SK-N-SH (cell line): ENCODE measurements around the gene MIOS. TPM values are rescaled to one million over a fixed set of nuclear protein-coding genes. Genes with fewer than 3 reads are reported as not detected.

Experiments used
- CTCF ChIA-PET: fragments of 300-600, 350-600 bp; formaldehyde crosslinking; extraction: SDS; loops from one replicate; lab custom pipeline; 2021; lab: Yijun Ruan, JAX
- POLR2A ChIA-PET: fragments of 350-600 bp; sonication (Branson Sonifier 250); formaldehyde crosslinking; extraction: SDS; loops from one replicate; lab custom pipeline; 2020; ENCODE audit warnings: antibody characterized with exemption, inconsistent platforms; lab: Yijun Ruan, JAX
- DNase-seq: peaks from one replicate; pipeline ENCODE4 v3.0.0; 2012
- H2AFZ ChIP-seq: fragments of 200-600 bp; sonication (generic); 2 replicates; pipeline ENCODE4 v1.8.1; 2016; ENCODE audit warnings: antibody characterized with exemption, mild to moderate bottlenecking, low read depth
- H3F3A ChIP-seq: fragments of 200-600 bp; sonication (generic); replicated peaks from 2 replicates; pipeline ENCODE3; 2016; ENCODE audit warnings: antibody characterized with exemption, mild to moderate bottlenecking; ENCODE audit not compliant: insufficient read depth
- H3K27ac ChIP-seq, 2 experiments: fragments of 200-500 bp in 1 of 2; fragments of 200-600 bp in 1 of 2; sonication (Bioruptor generic) in 1 of 2; sonication (generic), shearing (Covaris generic) in 1 of 2; 2 replicates each; pipeline versions ENCODE4 v1.5.1 to v1.6.1; 2014 to 2016; ENCODE audit warnings: low read depth in 2 of 2, inconsistent platforms in 1 of 2, low read length in 1 of 2, mild to moderate bottlenecking in 1 of 2, mixed read lengths in 1 of 2
- H3K27me3 ChIP-seq: fragments of 200-600 bp; sonication (generic), shearing (Covaris generic); 2 replicates; pipeline ENCODE4 v1.6.1; 2016; ENCODE audit warnings: mixed run types; ENCODE audit not compliant: insufficient read depth
- H3K36me3 ChIP-seq, 2 experiments: fragments of 200-500 bp in 1 of 2; fragments of 200-600 bp in 1 of 2; sonication (Bioruptor generic) in 1 of 2; sonication (generic) in 1 of 2; replicated peaks in 1 of 2; 2 replicates each; pipeline versions ENCODE3 to v1.5.1; 2014 to 2016; ENCODE audit warnings: low read length in 1 of 2, mild to moderate bottlenecking in 1 of 2; ENCODE audit not compliant: insufficient read depth in 2 of 2, control insufficient read depth in 1 of 2
- H3K4me1 ChIP-seq, 2 experiments: fragments of 200-500 bp in 1 of 2; fragments of 200-600 bp in 1 of 2; sonication (Bioruptor generic) in 1 of 2; sonication (generic), shearing (Covaris generic) in 1 of 2; 2 replicates each; pipeline versions ENCODE4 v1.5.1 to v1.6.1; 2014 to 2016; ENCODE audit warnings: low read depth in 1 of 2, low read length in 1 of 2, mixed run types in 1 of 2; ENCODE audit not compliant: insufficient read depth in 2 of 2, control insufficient read depth in 1 of 2
- H3K4me2 ChIP-seq: fragments of 200-600 bp; sonication (generic), shearing (Covaris generic); 2 replicates; pipeline ENCODE4 v1.6.1; 2017; ENCODE audit warnings: mixed run types
- H3K4me3 ChIP-seq, 2 experiments: fragments of 200-500 bp in 1 of 2; fragments of 200-600 bp in 1 of 2; sonication (Bioruptor generic) in 1 of 2; sonication (generic), shearing (Covaris generic) in 1 of 2; 2 replicates each; pipeline versions ENCODE4 v1.5.1 to v1.8.1; 2014 to 2016; ENCODE audit warnings: low read depth in 2 of 2, inconsistent platforms in 1 of 2, low read length in 1 of 2, mild to moderate bottlenecking in 1 of 2, mixed read lengths in 1 of 2, moderate library complexity in 1 of 2
- H3K79me2 ChIP-seq: fragments of 200-600 bp; sonication (generic); 2 replicates; pipeline ENCODE4 v1.8.1; 2017; ENCODE audit warnings: mild to moderate bottlenecking; ENCODE audit not compliant: insufficient read depth
- H3K9ac ChIP-seq: fragments of 200-600 bp; sonication (generic); 2 replicates; pipeline ENCODE4 v1.6.1; 2017; ENCODE audit warnings: mixed run types
- H3K9me2 ChIP-seq: fragments of 200-600 bp; sonication (generic); 2 replicates; pipeline ENCODE4 v1.6.1; 2017; ENCODE audit warnings: mixed run types
- H3K9me3 ChIP-seq: fragments of 200-600 bp; sonication (generic); 2 replicates; pipeline ENCODE4 v1.6.1; 2017; ENCODE audit warnings: mixed run types, mild to moderate bottlenecking, moderate library complexity
- H4K20me1 ChIP-seq: fragments of 200-600 bp; sonication (generic); 2 replicates; pipeline ENCODE4 v1.6.1; 2017; ENCODE audit warnings: mild to moderate bottlenecking, mixed run types; ENCODE audit not compliant: insufficient read depth
- CTCF ChIP-seq: fragments of 200-600 bp; sonication (generic); IDR thresholded peaks from 2 replicates; pipeline ENCODE4 v1.6.1; 2017; ENCODE audit warnings: antibody characterized with exemption, mild to moderate bottlenecking, moderate library complexity
- GATA2 ChIP-seq: sonication (generic); formaldehyde crosslinking; IDR thresholded peaks from 2 replicates; pipeline ENCODE4 v1.5.0; 2020; ENCODE audit warnings: mild to moderate bottlenecking, missing genetic modification reagents
- JUND ChIP-seq: IDR thresholded peaks from 2 replicates; pipeline ENCODE4 v1.4.0; 2012
- RAD21 ChIP-seq: IDR thresholded peaks from 2 replicates; pipeline ENCODE4 v1.6.1; 2012; ENCODE audit warnings: mild to moderate bottlenecking, low read length
- SIN3A ChIP-seq: IDR thresholded peaks from 2 replicates; pipeline ENCODE4 v1.6.1; 2012; ENCODE audit warnings: low read depth, mild to moderate bottlenecking, low read length, moderate library complexity, borderline replicate concordance
- SMC3 ChIP-seq: IDR thresholded peaks from 2 replicates; pipeline ENCODE4 v1.6.1; 2012; ENCODE audit warnings: low read depth, low read length, improper control_type of control experiment
- WGBS: methylation state at CpG from one replicate; pipeline ENCODE4 v1.1.6; 2017; ENCODE audit warnings: low lambda C conversion rate; 5-methylcytosine and 5-hydroxymethylcytosine counted together
- polyA plus RNA-seq, 3 experiments: library from polyadenylated mRNA; depleted of rRNA; stranded (reverse); fragments of >200 nt; gene quantifications; 2 replicates each; pipeline ENCODE4 v1.2.3, GENCODE V29; 2012

MIOS gene
- polyA plus RNA-seq, 1 of the 3 experiments (the other 2 are of a cell fraction): 16.4 TPM

- Histone ChIP-seq H3K4me2 (no peak overlapping the region), H3K27me3 (no peaks in the 10 kb centered on the region), H3K79me2 (peaks cover 16% of the 10 kb centered on the region; the same call in 1 of the 2 replicates), H2AFZ (no peak overlapping the region), H3K36me3 (peaks cover 36 to 70% of the 10 kb centered on the region in 2 experiments), H3K4me1 (peaks cover 0 to 24% of the 10 kb centered on the region in 2 experiments; a peak in 1 of 4 replicates), H3F3A (peaks cover 11% of the 10 kb centered on the region), H3K9me2 (no peaks in the 10 kb centered on the region), H3K4me3 (no peak overlapping the region), H4K20me1 (no peaks in the 10 kb centered on the region), H3K9ac (no peak overlapping the region), H3K9me3 (no peaks in the 10 kb centered on the region), H3K27ac (peak overlapping the region in 1 of 2 experiments; percentile 62; a peak in 1 of 4 replicates)
- 74% methylated on average over 1 of the region's 1 CpG for WGBS
- TF ChIP-seq GATA2: peak; percentile 44; the same call in 1 of the 2 replicates
- TF ChIP-seq JUND: no peak
- no peak for DNase-seq
- ChIA-PET CTCF (interaction anchor here (1.0 to 5.2 kb wide), 4 partner anchors 10 to 606 kb away, joined by 3 to 43 read pairs (median 7); no protein-coding TSS in a partner anchor), POLR2A (interaction anchor here (1.1 to 1.4 kb wide), 2 partner anchors 56 to 385 kb away, joined by 3 read pairs; partner anchors contain the start of gene UMAD1)
These were observed 18.0 kb downstream of the MIOS start for GRCh38 chr7:7584653-7585052.

- Histone ChIP-seq H4K20me1 (no peaks in the 10 kb centered on the region), H3K9me3 (no peaks in the 10 kb centered on the region), H3K9me2 (no peaks in the 10 kb centered on the region), H3K27me3 (no peaks in the 10 kb centered on the region), H3K4me1 (peaks cover 0 to 24% of the 10 kb centered on the region in 2 experiments; a peak in 1 of 4 replicates), H3K27ac (peak overlapping the region in 1 of 2 experiments; percentile 60; a peak in 2 of 4 replicates), H3K9ac (no peak overlapping the region), H3F3A (peaks cover 11% of the 10 kb centered on the region), H2AFZ (peak overlapping the region; percentile 61; the same call in 1 of the 2 replicates), H3K4me3 (no peak overlapping the region), H3K36me3 (peaks cover 34 to 70% of the 10 kb centered on the region in 2 experiments), H3K79me2 (0 out of 2 replicates have a peak, but pooled peaks cover 10% of the 10 kb centered on the region), H3K4me2 (no peak overlapping the region)
- DNase-seq: peak; percentile 25
- TF ChIP-seq SIN3A: no peak
- peak; percentile 33; the same call in 1 of the 2 replicates for TF ChIP-seq GATA2
- WGBS: 69% methylated on average over 5 of the region's 5 CpGs
- ChIA-PET CTCF (interaction anchor here (0.6 to 5.2 kb wide), 13 partner anchors 8 to 629 kb away, joined by 3 to 43 read pairs (median 3); no protein-coding TSS in a partner anchor), POLR2A (interaction anchor here (1.1 to 1.4 kb wide), 2 partner anchors 55 to 385 kb away, joined by 3 read pairs; partner anchors contain the start of gene UMAD1)
These were observed 18.7 kb downstream of the MIOS start for GRCh38 chr7:7585241-7585928.

- ChIA-PET CTCF (interaction anchor here (0.7 to 3.8 kb wide), 38 partner anchors 10 to 732 kb away, joined by 3 to 43 read pairs (median 4); partner anchors contain the start of gene UMAD1), POLR2A (interaction anchor here (1.2 kb wide), 1 partner anchor 696 kb away, joined by 3 read pairs; no protein-coding TSS in a partner anchor)
- 88% methylated on average over 1 of the region's 1 CpG for WGBS
These were observed 28.8 kb downstream of the MIOS start for GRCh38 chr7:7595451-7595850.

More at GRCh38 chr7:7595451-7595850, 28.8 kb downstream of the MIOS start:
- H3K4me3 ChIP-seq: no peak overlapping the region
- no peaks in the 10 kb centered on the region for H3K9me3 ChIP-seq
- no peaks in the 10 kb centered on the region for H3K27me3 ChIP-seq
- no peaks in the 10 kb centered on the region for H3F3A ChIP-seq
- H3K9ac ChIP-seq: no peak overlapping the region
- TF ChIP-seq SMC3 (peak; percentile 57), RAD21 (peak; percentile 86), CTCF (peak; percentile 74), GATA2 (no peak)
- H3K4me2 ChIP-seq: no peak overlapping the region
- no peaks in the 10 kb centered on the region for H3K79me2 ChIP-seq
- peak overlapping the region in 1 of 2 experiments; percentile 40; a peak in 2 of 4 replicates for H3K27ac ChIP-seq
- peaks cover 52 to 57% of the 10 kb centered on the region in 2 experiments for H3K36me3 ChIP-seq
- no peaks in the 10 kb centered on the region for H3K4me1 ChIP-seq
- no peaks in the 10 kb centered on the region for H3K9me2 ChIP-seq
- no peaks in the 10 kb centered on the region for H4K20me1 ChIP-seq
- DNase-seq: peak; percentile 58
- H2AFZ ChIP-seq: no peak overlapping the region
